HG03457 (cell line): Measurements from ENCODE around the gene ATF7.
"Not testable (repeated sequence)": the region's sequence is repeated elsewhere in the genome, so short reads cannot be mapped to it uniquely, and the experiment has no call there.

ENCODE experiments used
- ATAC-seq: cut with Tn5 transposase; IDR thresholded peaks from one replicate; pipeline ENCODE4 v1.9.1; 2021; ENCODE audit warnings: moderate number of reproducible peaks; ENCODE audit not compliant: unreplicated experiment

ATF7 gene

DNA sequence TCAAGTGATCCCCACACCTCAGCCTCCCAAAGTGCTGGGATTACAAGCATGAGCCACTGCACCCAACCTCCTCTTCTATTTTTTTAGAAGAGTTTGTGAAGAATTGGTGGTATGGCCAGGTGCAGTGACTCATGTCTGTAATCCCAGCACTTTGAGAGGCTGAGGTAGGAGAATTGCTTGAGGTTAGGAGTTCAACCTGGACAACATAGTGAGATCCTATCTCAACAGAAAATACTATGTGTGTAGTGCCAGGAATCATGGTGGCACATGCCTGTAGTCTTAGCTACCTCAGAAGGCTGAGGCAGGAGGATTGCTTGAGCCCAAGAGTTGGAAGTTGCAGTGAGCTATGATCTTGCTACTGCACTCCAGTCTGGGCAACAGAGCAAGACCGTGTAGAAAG is 5.5 kb upstream of the ATF7 start:
- no peak for ATAC-seq

GRCh38 chr12:53627919-53628318 is 1.7 kb upstream of the ATF7 start:
- no peak for ATAC-seq

- peak; percentile 1 for ATAC-seq
Measured at GRCh38 chr12:53626702-53627169, 554 bp upstream of the ATF7 start.

DNA sequence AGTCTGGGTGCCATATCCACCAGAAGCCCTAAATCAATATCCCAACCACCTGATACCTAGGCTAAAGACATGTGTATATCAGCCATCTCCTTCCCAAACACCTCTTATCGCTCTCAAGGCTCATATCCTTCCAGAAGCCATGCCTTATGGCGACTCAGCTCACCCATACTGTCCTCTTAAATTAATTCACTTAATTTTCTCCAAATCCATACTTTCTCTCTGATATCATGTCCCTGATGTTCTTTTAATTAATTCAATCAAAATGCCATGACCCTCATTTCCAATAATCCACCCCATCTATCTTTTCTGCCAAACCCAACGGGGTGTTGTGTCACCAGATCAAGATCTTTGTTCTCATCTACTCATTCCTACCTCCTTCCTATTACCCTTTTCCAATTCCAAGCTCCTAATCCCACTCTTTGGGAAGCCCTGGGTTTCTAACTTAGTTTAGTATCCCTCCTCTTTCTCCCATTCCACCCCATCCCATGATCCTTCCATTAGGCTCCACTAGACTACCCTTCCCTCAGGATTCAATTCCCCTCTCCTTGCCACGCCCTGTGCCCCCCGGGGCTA is 723 bp downstream of the ATF7 start:
- ATAC-seq = no peak

DNA sequence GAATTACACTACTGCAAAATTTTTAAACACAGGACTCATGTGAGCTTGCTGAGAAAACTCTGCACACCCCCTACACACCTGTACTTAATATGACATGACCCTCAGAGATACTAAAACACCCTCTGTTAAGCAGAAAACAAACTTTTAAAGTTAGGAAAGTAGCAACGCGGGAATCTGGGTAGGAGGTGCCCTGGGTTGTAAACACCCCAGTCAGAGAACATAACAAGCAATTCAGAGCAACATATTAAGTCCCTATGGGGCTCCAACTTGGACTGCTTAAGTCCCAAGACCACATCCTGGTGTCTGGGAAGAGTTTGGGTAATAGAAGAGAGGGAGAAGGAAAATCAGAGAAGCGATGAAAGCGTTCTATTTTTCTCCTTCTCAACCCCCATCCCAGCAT is 1.2 kb downstream of the ATF7 start:
- ATAC-seq = no peak

DNA sequence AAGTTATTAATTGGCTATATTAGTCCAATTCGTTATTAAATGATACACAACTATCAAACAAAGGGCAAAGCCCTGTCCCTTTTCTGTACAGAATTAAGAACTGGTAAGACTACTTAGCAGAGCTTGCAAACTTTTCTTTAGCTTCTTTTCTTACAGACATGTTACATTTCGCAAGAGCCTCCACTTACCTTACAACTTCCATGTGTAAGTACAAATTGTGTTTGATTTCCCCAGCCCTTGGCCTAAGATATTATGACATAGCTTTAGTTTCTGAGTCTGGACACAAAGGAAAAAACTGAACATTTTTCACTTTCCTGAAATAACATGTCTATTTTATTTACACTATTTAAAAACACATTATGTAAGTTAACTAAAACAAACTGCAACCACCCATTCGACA is 1.7 kb downstream of the ATF7 start:
- no peak for ATAC-seq

- ATAC-seq = no peak
Measured at GRCh38 chr12:53623548-53624385, 2.4 kb downstream of the ATF7 start.

- no peak for ATAC-seq
Measured at GRCh38 chr12:53622724-53623123, 3.5 kb downstream of the ATF7 start.

- ATAC-seq = no peak
Measured at GRCh38 chr12:53618275-53618674, 7.9 kb downstream of the ATF7 start.

GRCh38 chr12:53617700-53618099 is 8.5 kb downstream of the ATF7 start:
- ATAC-seq = no peak

- no peak for ATAC-seq
Measured at GRCh38 chr12:53616950-53617349, 9.2 kb downstream of the ATF7 start.

DNA sequence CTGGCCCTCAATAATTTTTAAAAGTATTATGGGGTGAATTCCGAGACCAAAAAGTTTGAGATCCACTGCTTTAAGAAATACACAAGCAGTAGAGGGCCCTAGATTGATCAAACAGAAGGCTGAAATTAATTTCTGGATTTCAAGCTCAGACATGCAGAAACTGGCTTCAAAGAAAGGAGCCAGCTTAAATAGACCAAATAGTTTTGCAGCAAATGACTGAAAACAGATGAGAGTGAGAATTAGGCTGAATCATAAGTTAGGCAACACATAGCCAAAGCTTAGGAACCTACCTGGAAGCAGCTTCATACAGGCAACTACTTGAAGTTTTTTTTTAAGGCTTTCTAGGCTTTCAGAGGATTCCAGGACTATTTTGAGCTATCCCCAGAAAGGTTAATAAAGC is 12.4 kb downstream of the ATF7 start:
- ATAC-seq = no peak

DNA sequence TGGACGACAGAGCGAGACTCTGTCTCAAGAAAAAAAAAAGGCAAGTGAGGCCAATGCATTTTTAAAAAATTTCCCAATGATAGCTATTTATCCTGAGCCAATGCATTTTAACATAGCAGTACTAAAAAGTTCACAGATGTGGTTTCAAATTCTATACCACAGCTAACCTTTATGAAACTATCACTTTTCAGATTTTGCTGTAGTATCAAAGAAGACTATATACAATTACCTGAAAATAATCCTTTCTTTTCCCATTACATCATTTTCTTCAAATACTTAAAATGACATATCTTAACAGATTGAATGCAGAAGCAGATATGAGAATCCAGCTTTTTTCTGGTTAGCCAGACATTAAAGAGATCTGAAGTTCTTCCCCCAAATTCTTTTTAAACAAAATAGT is 13.2 kb downstream of the ATF7 start:
- no peak for ATAC-seq

DNA sequence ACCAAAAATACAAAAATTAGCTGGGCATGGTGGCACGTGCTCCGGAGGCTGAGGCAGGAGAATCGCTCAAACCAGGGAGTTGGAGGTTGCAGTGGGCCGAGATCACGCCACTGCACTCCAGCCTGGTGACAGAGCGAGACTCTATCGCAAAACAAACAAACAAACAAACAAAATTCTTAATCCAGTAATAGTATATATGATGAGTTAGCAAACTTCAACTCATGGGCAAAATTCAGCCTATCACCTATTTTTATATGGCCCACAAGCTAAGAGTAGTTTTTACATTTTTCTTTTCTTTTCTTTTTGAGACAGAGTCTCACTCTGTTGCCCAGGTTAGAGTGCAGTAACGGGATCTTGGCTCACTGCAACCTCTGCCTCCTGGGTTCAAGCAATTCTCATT is 14.9 kb downstream of the ATF7 start:
- no peak for ATAC-seq

- not testable (repeated sequence) for ATAC-seq
Measured at GRCh38 chr12:53606688-53607087, 19.5 kb downstream of the ATF7 start.

- ATAC-seq = no peak
Measured at GRCh38 chr12:53604581-53604980, 21.6 kb downstream of the ATF7 start.

- no peak for ATAC-seq
Measured at GRCh38 chr12:53603804-53604203, 22.4 kb downstream of the ATF7 start.

GRCh38 chr12:53603196-53603595 is 23.0 kb downstream of the ATF7 start:
- no peak for ATAC-seq

DNA sequence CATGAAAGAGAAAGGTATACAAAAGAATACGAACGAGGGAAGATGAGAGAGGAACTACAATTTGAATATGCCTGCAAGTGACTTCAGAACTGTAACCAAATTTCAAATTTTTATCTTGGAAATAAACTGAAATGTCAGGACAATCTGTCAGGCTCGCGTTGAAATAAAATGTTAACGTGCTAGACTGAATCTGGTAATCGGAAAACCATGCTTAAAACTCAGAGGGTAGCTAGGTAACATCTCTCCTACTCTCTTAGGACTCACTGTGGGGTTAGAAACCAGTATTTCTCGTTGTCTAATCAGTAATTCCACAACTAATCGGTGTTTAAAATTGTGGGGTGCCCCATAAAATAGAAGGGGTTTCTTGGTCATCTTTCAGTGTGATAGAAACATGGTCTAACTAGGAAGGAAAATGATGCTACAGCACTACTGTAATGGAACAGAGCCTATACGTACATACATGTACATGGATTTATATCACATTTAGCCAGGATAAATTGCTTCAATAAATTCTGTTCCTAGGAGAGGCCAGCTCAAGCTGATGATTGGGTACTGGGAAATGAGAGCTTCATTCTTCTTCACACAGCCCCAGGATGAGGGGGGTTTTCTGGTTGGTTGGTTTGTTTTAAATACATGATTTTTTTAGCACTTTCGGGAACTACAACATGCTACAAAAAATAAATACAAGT is 23.9 kb downstream of the ATF7 start:
- ATAC-seq = no peak

DNA sequence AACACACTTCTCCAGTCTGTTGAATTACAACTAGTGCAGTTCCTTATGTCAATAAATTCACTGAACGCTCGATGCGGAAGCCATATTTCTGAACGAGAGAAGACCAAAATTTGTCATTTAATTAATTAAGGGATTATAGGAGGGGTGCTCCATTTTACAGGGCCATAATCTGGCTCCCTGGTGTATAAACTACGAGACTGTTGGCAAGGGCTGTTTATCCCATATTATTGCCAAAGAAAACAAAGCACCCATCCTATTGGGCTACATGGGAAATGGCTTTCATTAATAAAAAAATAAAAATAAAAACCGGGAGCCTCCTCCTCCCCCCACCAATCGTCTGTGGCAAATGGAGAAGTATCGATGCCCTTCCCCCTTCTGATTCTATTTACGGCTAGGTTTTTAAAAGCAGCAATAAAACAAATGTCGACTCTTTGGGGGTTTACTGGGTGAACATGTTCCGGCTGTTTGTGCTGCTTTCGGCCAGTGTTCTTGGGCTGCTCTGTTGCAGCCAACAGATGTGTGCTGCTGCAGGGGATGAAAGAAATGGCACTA is 24.8 kb downstream of the ATF7 start:
- ATAC-seq = no peak

- no peak for ATAC-seq
Measured at GRCh38 chr12:53600490-53601295, 25.5 kb downstream of the ATF7 start.
